Keratinocyte (primary cell): Measurements from ENCODE around the gene OTOG. TPM values are rescaled to one million over a fixed set of nuclear protein-coding genes. Genes with fewer than 3 reads are reported as not detected.

Experiments
- DNase-seq: peaks from one replicate; pipeline ENCODE4 v3.0.0-alpha.2; 2011; ENCODE audit warnings: low read depth, missing footprints, low spot score
- FAIRE-seq: peaks from 2 replicates; lab custom pipeline; 2011; peaks lifted over from hg19 to GRCh38; lab: Jason Lieb, UNC
- H2AFZ ChIP-seq: 2 replicates; pipeline ENCODE4 v1.6.0; 2012; ENCODE audit warnings: low read length, control low read depth, inconsistent platforms; ENCODE audit not compliant: control insufficient read depth
- H3K27ac ChIP-seq: 2 replicates; pipeline ENCODE4 v1.5.1; 2011; ENCODE audit warnings: low read length; ENCODE audit not compliant: control insufficient read depth, insufficient read depth
- H3K27me3 ChIP-seq: 3 replicates; pipeline ENCODE4 v1.6.0; 2011; ENCODE audit warnings: low read length; ENCODE audit not compliant: control insufficient read depth, insufficient read depth; ENCODE audit errors: extremely low read depth
- H3K36me3 ChIP-seq, 2 experiments: 2 replicates in 1 of 2; 3 replicates in 1 of 2; pipeline ENCODE4 v1.5.1; 2011; ENCODE audit warnings: low read length in 2 of 2, mild to moderate bottlenecking in 1 of 2; ENCODE audit not compliant: control insufficient read depth in 2 of 2, insufficient read depth in 2 of 2; ENCODE audit errors: extremely low read depth in 1 of 2
- H3K4me1 ChIP-seq: 3 replicates; pipeline ENCODE4 v1.5.1; 2011; ENCODE audit warnings: low read length; ENCODE audit not compliant: control insufficient read depth, insufficient read depth; ENCODE audit errors: extremely low read depth
- H3K4me2 ChIP-seq: 3 replicates; pipeline ENCODE4 v1.6.0; 2011; ENCODE audit warnings: low read depth, low read length; ENCODE audit not compliant: control insufficient read depth, insufficient read depth; ENCODE audit errors: extremely low read depth
- H3K4me3 ChIP-seq, 3 experiments: fragments of 200-600 bp in 1 of 3; sonication (generic) in 1 of 3; 2 replicates in 2 of 3; 3 replicates in 1 of 3; pipeline ENCODE4 v1.5.1; 2011 to 2016; ENCODE audit warnings: low read length in 3 of 3, mild to moderate bottlenecking in 3 of 3, control low read depth in 2 of 3, inconsistent platforms in 1 of 3, low read depth in 1 of 3, mixed read lengths in 1 of 3, mixed run types in 1 of 3, moderate library complexity in 1 of 3; ENCODE audit not compliant: control insufficient read depth in 2 of 3, insufficient read depth in 2 of 3; ENCODE audit errors: extremely low read depth in 1 of 3
- H3K79me2 ChIP-seq: 2 replicates; pipeline ENCODE4 v1.6.0; 2012; ENCODE audit warnings: low read length; ENCODE audit not compliant: control insufficient read depth, insufficient read depth
- H3K9ac ChIP-seq: 3 replicates; pipeline ENCODE4 v1.6.0; 2011; ENCODE audit warnings: low read length; ENCODE audit not compliant: control insufficient read depth, insufficient read depth; ENCODE audit errors: extremely low read depth
- H3K9me1 ChIP-seq: 3 replicates; pipeline ENCODE4 v1.6.0; 2011; ENCODE audit warnings: low read length; ENCODE audit not compliant: control insufficient read depth, insufficient read depth; ENCODE audit errors: extremely low read depth
- H3K9me3 ChIP-seq: 2 replicates; pipeline ENCODE4 v1.5.1; 2012; ENCODE audit warnings: low read depth, low read length; ENCODE audit not compliant: control insufficient read depth
- H4K20me1 ChIP-seq: 3 replicates; pipeline ENCODE4 v1.6.0; 2011; ENCODE audit warnings: low read length; ENCODE audit not compliant: control insufficient read depth, insufficient read depth; ENCODE audit errors: extremely low read depth
- CTCF ChIP-seq, 3 experiments: IDR thresholded peaks in 1 of 3; conservative IDR thresholded peaks in 1 of 3; optimal IDR thresholded peaks in 1 of 3; 2 replicates in 2 of 3; 3 replicates in 1 of 3; pipeline versions ENCODE3 to v1.5.1; 2011; ENCODE audit warnings: low read length in 3 of 3, mild to moderate bottlenecking in 3 of 3, moderate library complexity in 2 of 3, control low read depth in 1 of 3, inconsistent platforms in 1 of 3; ENCODE audit not compliant: insufficient read depth in 2 of 3; ENCODE audit errors: extremely low read depth in 1 of 3
- EZH2 ChIP-seq: IDR thresholded peaks from one replicate; pipeline ENCODE4 v1.6.1; 2012; ENCODE audit warnings: inconsistent platforms, mild to moderate bottlenecking, low read length, moderate library complexity
- dilution Hi-C: fragments of 300-500 bp; cut with MboI; formaldehyde crosslinking; loops from one replicate; pipeline ENCODE4 v1.7.0; 2020; ENCODE audit warnings: low sequenced_read_pairs; ENCODE audit not compliant: extremely low pct_ligation_motif_present
- polyA plus RNA-seq, 5 experiments: library from polyadenylated mRNA; depleted of rRNA in 3 of 5; stranded (reverse) in 3 of 5; stranded (forward) in 1 of 5; unstranded in 1 of 5; fragments of >200 nt; gene quantifications; 1 replicate in 1 of 5; 2 replicates in 3 of 5; 3 replicates in 1 of 5; pipeline versions ENCODE4 v1.2.1 to v1.2.3, GENCODE V29; 2011 to 2012; ENCODE audit warnings: missing spikeins in 2 of 5, low read depth in 1 of 5, low replicate concordance in 1 of 5

The OTOG gene
- polyA plus RNA-seq, 1 donor (not counting 4 experiments of a cell fraction or from before 2014, with no cell fraction given), result not detected

- DNase-seq (no peak), FAIRE-seq (no peak)
- Histone ChIP-seq H3K36me3 (no peaks in the 10 kb centered on the region), H3K79me2 (no peaks in the 10 kb centered on the region), H3K4me2 (no peak overlapping the region), H2AFZ (no peak overlapping the region), H3K27ac (no peak overlapping the region), H3K4me3 (no peak overlapping the region), H3K4me1 (no peaks in the 10 kb centered on the region), H4K20me1 (no peaks in the 10 kb centered on the region), H3K9me1 (no peaks in the 10 kb centered on the region), H3K9ac (no peak overlapping the region), H3K9me3 (no peaks in the 10 kb centered on the region), H3K27me3 (peaks cover 38% of the 10 kb centered on the region)
- TF ChIP-seq EZH2 (no peak), CTCF (optimal IDR thresholded peaks at IDR 0.05 in 1 of 3, IDR thresholded peaks at IDR 0.05 in 1 of 3, conservative IDR thresholded peaks at IDR 0.05 in 1 of 3; ENCODE audit: extremely low read depth in 1 of 3, insufficient read depth in 2 of 3, low read length in 3 of 3) (no peak)
- dilution Hi-C loops, result no loop called here
Measured at GRCh38 chr11:17695454-17696441, 148.7 kb downstream of the OTOG start.

GRCh38 chr11:17696741-17697140, 149.7 kb downstream of the OTOG start:
- H3K27me3 ChIP-seq, result peaks cover 38% of the 10 kb centered on the region
- dilution Hi-C loops, result no loop called here
- no peak for TF ChIP-seq EZH2
- no peak for TF ChIP-seq CTCF (optimal IDR thresholded peaks at IDR 0.05 in 1 of 3, IDR thresholded peaks at IDR 0.05 in 1 of 3, conservative IDR thresholded peaks at IDR 0.05 in 1 of 3; ENCODE audit: extremely low read depth in 1 of 3, insufficient read depth in 2 of 3, low read length in 3 of 3)
- no peak overlapping the region for H3K9ac ChIP-seq
- DNase-seq, result no peak
- H3K79me2 ChIP-seq, result no peaks in the 10 kb centered on the region
- H3K4me3 ChIP-seq, result no peak overlapping the region
- no peaks in the 10 kb centered on the region for H3K4me1 ChIP-seq
- H3K9me3 ChIP-seq, result no peaks in the 10 kb centered on the region
- H3K36me3 ChIP-seq, result no peaks in the 10 kb centered on the region
- no peak for FAIRE-seq
- H2AFZ ChIP-seq, result no peak overlapping the region
- H4K20me1 ChIP-seq, result no peaks in the 10 kb centered on the region
- no peak overlapping the region for H3K4me2 ChIP-seq
- no peak overlapping the region for H3K27ac ChIP-seq
- no peaks in the 10 kb centered on the region for H3K9me1 ChIP-seq

Other genes starting within 250 kb of the OTOG start
- 3.2 to 3.9 TPM (median 3.5 TPM) in 3 replicates for gene NCR3LG1, start 195.5 kb upstream of the OTOG start, polyA plus RNA-seq
- 0.03 TPM in 1 of 3 replicates, not detected in the others for gene KCNJ11, start 158.6 kb upstream of the OTOG start, polyA plus RNA-seq
- gene ABCC8, start 70.4 kb upstream of the OTOG start, polyA plus RNA-seq, result not detected in 3 replicates
- gene USH1C, start 2.8 kb upstream of the OTOG start, polyA plus RNA-seq, result not detected in 3 replicates
- not detected in 3 replicates for gene MYOD1, start 172.3 kb downstream of the OTOG start, polyA plus RNA-seq
- not detected in 3 replicates for gene KCNC1, start 187.5 kb downstream of the OTOG start, polyA plus RNA-seq